ENCODE results near the gene HCN3. TPM values are rescaled to one million over a fixed set of nuclear protein-coding genes. Genes with fewer than 3 reads are reported as not detected.

Gene HCN3
- total RNA-seq, 4 donors from 2014 or later: 2.1 to 3.0 (median 2.5) TPM

DNA sequence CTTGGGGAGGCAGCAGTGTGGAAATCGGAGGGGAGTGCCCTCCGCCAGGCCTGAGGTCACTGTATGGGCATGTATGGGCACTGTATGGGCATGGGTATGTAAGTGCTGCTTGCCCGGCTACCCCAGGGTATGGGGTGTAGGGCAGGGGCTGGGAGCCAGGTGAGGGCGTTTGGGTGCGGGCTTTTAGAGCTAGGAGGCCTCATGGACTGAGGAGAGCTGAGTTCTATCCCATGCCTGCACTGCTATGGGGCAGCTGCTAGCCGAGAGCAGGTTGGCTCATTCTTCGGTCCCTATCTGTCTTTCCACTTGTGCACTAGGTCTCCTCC lies 18.6 kb downstream of the HCN3 start:
- DNase-seq: no peak
- intact Hi-C loops (cut with DNase I): no loop called here
- Histone ChIP-seq H3K27me3 (peaks cover 5 to 50% (median 5%) of the 10 kb centered on the region in 4 donors), H3K4me1 (peaks cover 7 to 17% (median 11%) of the 10 kb centered on the region in 3 donors), H3K4me3 (no peak overlapping the region), H3K36me3 (no peaks in the 10 kb centered on the region), H3K27ac (no peak overlapping the region), H3K9me3 (no peaks in the 10 kb centered on the region)
- TF ChIP-seq, protein P1, sequence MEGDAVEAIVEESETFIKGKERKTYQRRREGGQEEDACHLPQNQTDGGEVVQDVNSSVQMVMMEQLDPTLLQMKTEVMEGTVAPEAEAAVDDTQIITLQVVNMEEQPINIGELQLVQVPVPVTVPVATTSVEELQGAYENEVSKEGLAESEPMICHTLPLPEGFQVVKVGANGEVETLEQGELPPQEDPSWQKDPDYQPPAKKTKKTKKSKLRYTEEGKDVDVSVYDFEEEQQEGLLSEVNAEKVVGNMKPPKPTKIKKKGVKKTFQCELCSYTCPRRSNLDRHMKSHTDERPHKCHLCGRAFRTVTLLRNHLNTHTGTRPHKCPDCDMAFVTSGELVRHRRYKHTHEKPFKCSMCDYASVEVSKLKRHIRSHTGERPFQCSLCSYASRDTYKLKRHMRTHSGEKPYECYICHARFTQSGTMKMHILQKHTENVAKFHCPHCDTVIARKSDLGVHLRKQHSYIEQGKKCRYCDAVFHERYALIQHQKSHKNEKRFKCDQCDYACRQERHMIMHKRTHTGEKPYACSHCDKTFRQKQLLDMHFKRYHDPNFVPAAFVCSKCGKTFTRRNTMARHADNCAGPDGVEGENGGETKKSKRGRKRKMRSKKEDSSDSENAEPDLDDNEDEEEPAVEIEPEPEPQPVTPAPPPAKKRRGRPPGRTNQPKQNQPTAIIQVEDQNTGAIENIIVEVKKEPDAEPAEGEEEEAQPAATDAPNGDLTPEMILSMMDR (IDR thresholded peaks at IDR 0.05): no peak
- no peak for TF ChIP-seq POLR2A (IDR thresholded peaks at IDR 0.05)
- 60 to 76% methylated on average over 2 to 4 of the region's 7 CpGs for WGBS, 2 donors

DNA sequence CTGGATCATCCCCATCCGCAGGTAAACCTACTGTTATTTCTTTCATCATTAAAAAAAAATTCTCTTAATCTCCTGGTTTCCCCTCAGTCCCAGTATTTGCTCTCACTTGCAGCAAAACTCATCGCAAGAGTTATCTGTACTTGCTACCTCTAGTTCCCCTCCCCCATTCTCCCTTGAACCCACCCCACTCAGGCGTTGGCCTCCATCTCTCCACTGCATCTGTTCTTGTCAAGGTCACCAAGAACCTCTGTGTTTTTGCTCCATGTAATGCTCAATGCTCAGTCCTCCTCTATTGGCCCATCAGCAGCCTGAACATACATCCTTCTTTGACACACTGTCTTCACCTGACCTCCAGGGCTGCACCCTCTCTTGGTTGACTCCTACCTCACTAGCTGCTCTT lies 19.4 kb downstream of the HCN3 start:
- no peak overlapping the region for H3K4me3 ChIP-seq
- 84 to 85% methylated on average over 3 of the region's 3 CpGs for WGBS, 2 donors
- H3K27ac ChIP-seq: no peak overlapping the region
- peaks cover 5 to 50% (median 5%) of the 10 kb centered on the region in 4 donors for H3K27me3 ChIP-seq
- peaks cover 7 to 17% (median 11%) of the 10 kb centered on the region in 3 donors for H3K4me1 ChIP-seq
- intact Hi-C loops (cut with DNase I): no loop called here
- no peaks in the 10 kb centered on the region for H3K9me3 ChIP-seq
- TF ChIP-seq, protein P1 (IDR thresholded peaks at IDR 0.05): no peak
- no peak for TF ChIP-seq POLR2A (IDR thresholded peaks at IDR 0.05)
- no peak for DNase-seq
- no peaks in the 10 kb centered on the region for H3K36me3 ChIP-seq

DNA sequence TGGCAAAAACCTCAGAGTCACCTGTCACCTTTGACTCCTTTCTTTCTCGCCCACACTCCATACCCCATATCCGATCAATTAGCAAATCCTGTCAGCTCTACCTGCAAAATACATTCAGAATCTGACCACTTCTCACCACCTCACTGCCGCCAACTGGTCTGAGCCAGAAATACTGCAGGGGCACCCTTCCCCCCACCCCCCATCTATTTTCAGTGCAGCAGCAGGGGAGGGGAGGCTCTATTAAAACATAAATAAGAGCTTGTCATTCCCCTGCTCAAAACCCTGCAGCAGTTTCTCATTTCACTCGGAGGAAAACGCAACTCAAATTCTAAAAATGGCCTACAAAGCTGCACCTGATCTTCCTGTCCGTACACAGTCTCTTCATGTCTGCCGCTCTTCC lies 20.1 kb downstream of the HCN3 start:
- intact Hi-C loops (cut with DNase I): no loop called here
- Histone ChIP-seq H3K36me3 (no peaks in the 10 kb centered on the region), H3K9me3 (no peaks in the 10 kb centered on the region), H3K4me3 (no peak overlapping the region), H3K4me1 (peaks cover 7 to 17% (median 11%) of the 10 kb centered on the region in 3 donors), H3K27ac (no peak overlapping the region), H3K27me3 (peaks cover 5 to 50% (median 5%) of the 10 kb centered on the region in 4 donors)
- TF ChIP-seq POLR2A (IDR thresholded peaks at IDR 0.05): no peak
- TF ChIP-seq, protein P1 (IDR thresholded peaks at IDR 0.05): no peak
- DNase-seq: no peak
- whole genome bisulfite sequencing, 2 donors: 77 to 85% methylated on average over 7 of the region's 7 CpGs

DNA sequence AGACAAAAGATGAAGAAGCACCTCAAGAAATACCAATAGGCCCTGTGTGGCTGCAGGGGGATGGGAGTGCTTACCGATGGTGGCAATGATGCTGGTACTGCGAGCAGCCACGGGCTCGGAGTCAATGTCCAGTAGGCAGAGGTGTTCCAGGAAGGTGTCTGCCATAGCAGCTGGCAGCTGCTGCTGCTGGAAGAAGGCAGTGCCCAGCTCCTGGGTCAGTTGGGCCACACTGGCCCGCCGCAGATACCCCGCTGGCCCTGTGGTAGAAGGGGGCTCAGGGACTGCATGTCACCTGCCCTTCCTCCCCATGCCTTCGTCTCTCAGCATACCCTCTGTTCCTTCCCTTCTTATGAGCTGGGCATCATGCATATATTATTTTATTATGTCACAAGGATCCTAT lies 22.8 kb downstream of the HCN3 start:
- Histone ChIP-seq H3K27me3 (peaks cover 0 to 26% (median 3%) of the 10 kb centered on the region in 4 donors), H3K36me3 (no peaks in the 10 kb centered on the region), H3K4me1 (peaks cover 5 to 12% (median 10%) of the 10 kb centered on the region in 3 donors), H3K9me3 (no peaks in the 10 kb centered on the region), H3K27ac (no peak overlapping the region), H3K4me3 (no peak overlapping the region)
- DNase-seq: no peak
- TF ChIP-seq, protein P1 (IDR thresholded peaks at IDR 0.05): no peak
- no peak for TF ChIP-seq POLR2A (IDR thresholded peaks at IDR 0.05)
- intact Hi-C loops (cut with DNase I): no loop called here
- 81 to 91% methylated on average over 8 of the region's 8 CpGs for WGBS, 2 donors

DNA sequence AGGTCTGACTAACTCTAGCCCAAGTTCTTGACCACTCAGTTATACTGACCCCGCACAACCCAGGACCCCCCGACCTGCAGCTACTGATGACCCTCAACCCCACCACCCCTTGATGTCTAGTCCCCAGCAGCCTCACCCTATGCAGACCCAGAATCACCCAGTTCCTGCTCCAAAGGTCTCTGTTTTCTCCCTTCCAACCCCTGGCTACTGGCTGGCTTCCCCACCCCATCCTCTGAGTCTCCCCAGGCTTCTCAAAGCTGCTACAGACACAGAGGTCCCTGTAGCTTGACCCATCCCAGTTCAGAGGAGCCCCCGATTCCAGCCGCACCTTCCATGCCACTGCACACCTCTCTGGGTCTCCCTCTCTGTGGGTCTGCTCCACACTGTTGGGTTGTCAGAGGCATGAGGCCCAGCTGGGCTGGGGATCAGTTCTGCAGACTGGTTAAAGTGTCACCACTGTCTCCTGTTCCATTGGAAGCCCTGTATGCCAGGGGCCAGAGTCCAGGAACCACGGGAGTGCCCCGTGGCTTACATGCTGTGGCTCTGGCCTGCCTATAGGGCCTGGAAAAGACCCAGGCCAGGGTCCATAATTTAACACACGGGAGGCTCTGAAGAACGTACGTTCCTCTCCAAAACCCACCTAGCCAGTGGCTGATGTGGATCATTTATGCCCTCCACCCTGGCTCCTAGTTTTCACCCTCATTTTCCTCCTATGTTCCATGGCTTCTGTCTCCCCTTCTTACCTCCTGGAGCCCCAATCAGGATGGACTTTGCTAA lies 23.5 kb downstream of the HCN3 start:
- peaks cover 0 to 19% (median 2%) of the 10 kb centered on the region in 4 donors for H3K27me3 ChIP-seq
- H3K9me3 ChIP-seq: no peaks in the 10 kb centered on the region
- intact Hi-C loops (cut with DNase I): no loop called here
- no peaks in the 10 kb centered on the region for H3K36me3 ChIP-seq
- TF ChIP-seq, protein P1 (IDR thresholded peaks at IDR 0.05): no peak
- no peak for TF ChIP-seq POLR2A (IDR thresholded peaks at IDR 0.05)
- H3K4me3 ChIP-seq: no peak overlapping the region
- no peak overlapping the region for H3K27ac ChIP-seq
- 84 to 90% methylated on average over 8 to 9 of the region's 9 CpGs for WGBS, 2 donors
- peaks cover 0 to 5% (median 3%) of the 10 kb centered on the region in 3 donors for H3K4me1 ChIP-seq
- DNase-seq: no peak

All from esophagus squamous epithelium (tissue), 5 donors.